Smooth muscle cell (in vitro differentiated cells): ENCODE results near the gene SSR1. TPM values are rescaled to one million over a fixed set of nuclear protein-coding genes. Genes with fewer than 3 reads are reported as not detected.
"Not testable (repeated sequence)": the region's sequence is repeated elsewhere in the genome, so short reads cannot be mapped to it uniquely, and the experiment has no call there.

Experiments
- DNase-seq: peaks from one replicate; lab custom pipeline; 2025; ENCODE audit not compliant: unreplicated experiment; lab: John Stamatoyannopoulos, UW
- H2AFZ ChIP-seq: fragments of 200-600 bp; sonication (generic); 2 replicates; pipeline ENCODE4 v1.6.0; 2016; ENCODE audit warnings: antibody characterized with exemption, low read depth, mild to moderate bottlenecking
- H3F3A ChIP-seq: fragments of 200-600 bp; sonication (generic); 2 replicates; pipeline ENCODE4 v1.6.0; 2017; ENCODE audit warnings: antibody characterized with exemption, low read depth
- H3K27ac ChIP-seq: fragments of 200-600 bp; sonication (generic); 2 replicates; pipeline ENCODE4 v1.5.1; 2016; ENCODE audit warnings: low read depth, mild to moderate bottlenecking
- H3K27me3 ChIP-seq: fragments of 200-600 bp; sonication (generic); 2 replicates; pipeline ENCODE4 v1.6.1; 2016; ENCODE audit warnings: low read depth, mild to moderate bottlenecking
- H3K36me3 ChIP-seq: fragments of 200-600 bp; sonication (generic); 2 replicates; pipeline ENCODE4 v1.5.1; 2016; ENCODE audit warnings: low read depth
- H3K4me1 ChIP-seq: fragments of 200-600 bp; sonication (generic); 2 replicates; pipeline ENCODE4 v1.5.1; 2016; ENCODE audit warnings: low read depth
- H3K4me2 ChIP-seq: fragments of 200-600 bp; sonication (generic); 2 replicates; pipeline ENCODE4 v1.6.0; 2016; ENCODE audit warnings: mild to moderate bottlenecking
- H3K4me3 ChIP-seq: fragments of 200-600 bp; sonication (generic); 2 replicates; pipeline ENCODE4 v1.5.1; 2016; ENCODE audit warnings: mild to moderate bottlenecking
- H3K79me2 ChIP-seq: fragments of 200-600 bp; sonication (generic); 2 replicates; pipeline ENCODE4 v1.6.0; 2016; ENCODE audit warnings: low read depth, mild to moderate bottlenecking
- H3K9ac ChIP-seq: fragments of 200-600 bp; sonication (generic); 2 replicates; pipeline ENCODE4 v1.6.0; 2016; ENCODE audit warnings: low read depth
- H3K9me3 ChIP-seq: fragments of 200-600 bp; sonication (generic); replicated peaks from 2 replicates; pipeline ENCODE4 v1.5.1; 2016; ENCODE audit warnings: low read depth
- H4K20me1 ChIP-seq: fragments of 200-600 bp; sonication (generic); 2 replicates; pipeline ENCODE4 v1.6.0; 2016; ENCODE audit warnings: low read depth
- WGBS: methylation state at CpG from one replicate; pipeline ENCODE4 v1.1.7; 2016; ENCODE audit warnings: low lambda C conversion rate; 5-methylcytosine and 5-hydroxymethylcytosine counted together
- polyA plus RNA-seq: library from polyadenylated mRNA; unstranded; fragments of >200 nt; fragmentation: Nextera tagmentation; extraction: Ambion mirVana; gene quantifications from 2 replicates; pipeline ENCODE4 v1.2.1, GENCODE V29; 2016
- total RNA-seq: library from RNA; depleted of rRNA; stranded (reverse); fragments of >200 nt; gene quantifications from 2 replicates; pipeline ENCODE4 v1.2.3, GENCODE V29; 2014
- TF ChIP-seq, protein P1 (sequence below): fragments of 200-600 bp; sonication (generic); IDR thresholded peaks from 2 replicates; pipeline ENCODE4 v1.5.1; 2017; ENCODE audit warnings: borderline replicate concordance, mild to moderate bottlenecking, antibody characterized with exemption; ENCODE audit not compliant: insufficient read depth, poor library complexity, severe bottlenecking

SSR1 gene
- total RNA-seq (304 and 369 TPM in 2 replicates), polyA plus RNA-seq (264 and 306 TPM in 2 replicates)

DNA sequence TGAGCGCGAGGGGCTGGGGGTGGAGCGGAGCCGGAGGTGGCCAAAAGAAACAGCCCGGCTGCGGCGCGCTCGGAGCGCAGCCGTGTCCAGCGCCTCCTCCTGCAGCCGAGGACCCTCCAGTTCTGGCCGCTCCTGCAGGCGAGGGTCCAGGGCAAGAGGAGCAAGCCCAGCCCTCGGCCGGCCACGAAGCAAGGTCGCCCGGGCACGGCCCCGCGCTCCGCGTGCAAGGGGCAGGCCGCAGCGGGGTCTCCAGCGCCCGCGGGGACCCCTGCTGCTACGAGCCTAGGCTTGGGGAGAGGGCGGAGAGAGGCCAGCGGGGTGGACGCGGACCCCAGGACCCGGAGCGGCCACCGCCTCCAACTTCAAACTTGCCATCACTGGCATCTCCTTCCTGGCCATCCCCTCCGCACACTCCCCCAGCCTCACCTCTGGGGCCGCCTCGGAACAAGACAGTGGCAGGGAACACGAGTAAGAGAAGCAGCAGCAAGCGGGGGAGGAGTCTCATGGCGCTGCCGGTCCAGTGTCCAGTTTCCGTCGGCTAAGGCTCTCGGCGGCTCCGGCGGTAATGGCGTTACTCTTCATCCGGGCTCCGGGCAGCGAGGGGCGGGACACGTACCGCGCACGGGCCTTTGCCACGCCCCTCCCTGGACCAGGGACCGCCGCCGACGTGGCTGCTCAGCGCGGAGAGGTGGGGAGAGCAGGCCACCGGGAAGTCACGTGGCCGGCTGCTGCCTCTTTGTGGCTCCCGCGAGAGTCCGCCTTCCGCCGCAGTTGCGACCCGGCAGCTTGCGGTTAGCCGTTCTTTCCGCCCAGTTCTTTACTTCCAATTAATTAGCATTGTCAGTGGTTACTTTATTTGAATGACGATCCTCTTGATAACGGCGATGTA lies at the start of gene SSR1:
TSS of gene SSR1 (minus strand) at position 584 of the 889 bp plus-strand sequence. CDS start at position 505, 79 bp downstream.
- peak within 1 kb of the TSS; percentile 94 for H3K4me2 ChIP-seq
- H3K36me3 ChIP-seq, result no peaks in the 10 kb centered on the region
- no peaks in the 10 kb centered on the region for H3K9me3 ChIP-seq
- H4K20me1 ChIP-seq, result peaks cover 41% of the 10 kb centered on the region
- H2AFZ ChIP-seq, result peak within 1 kb of the TSS; percentile 80
- H3K79me2 ChIP-seq, result peaks cover 49% of the 10 kb centered on the region
- WGBS, result 1% methylated on average over 78 of the region's 83 CpGs
- H3K9ac ChIP-seq, result peak within 1 kb of the TSS; percentile 95
- TF ChIP-seq, protein P1, sequence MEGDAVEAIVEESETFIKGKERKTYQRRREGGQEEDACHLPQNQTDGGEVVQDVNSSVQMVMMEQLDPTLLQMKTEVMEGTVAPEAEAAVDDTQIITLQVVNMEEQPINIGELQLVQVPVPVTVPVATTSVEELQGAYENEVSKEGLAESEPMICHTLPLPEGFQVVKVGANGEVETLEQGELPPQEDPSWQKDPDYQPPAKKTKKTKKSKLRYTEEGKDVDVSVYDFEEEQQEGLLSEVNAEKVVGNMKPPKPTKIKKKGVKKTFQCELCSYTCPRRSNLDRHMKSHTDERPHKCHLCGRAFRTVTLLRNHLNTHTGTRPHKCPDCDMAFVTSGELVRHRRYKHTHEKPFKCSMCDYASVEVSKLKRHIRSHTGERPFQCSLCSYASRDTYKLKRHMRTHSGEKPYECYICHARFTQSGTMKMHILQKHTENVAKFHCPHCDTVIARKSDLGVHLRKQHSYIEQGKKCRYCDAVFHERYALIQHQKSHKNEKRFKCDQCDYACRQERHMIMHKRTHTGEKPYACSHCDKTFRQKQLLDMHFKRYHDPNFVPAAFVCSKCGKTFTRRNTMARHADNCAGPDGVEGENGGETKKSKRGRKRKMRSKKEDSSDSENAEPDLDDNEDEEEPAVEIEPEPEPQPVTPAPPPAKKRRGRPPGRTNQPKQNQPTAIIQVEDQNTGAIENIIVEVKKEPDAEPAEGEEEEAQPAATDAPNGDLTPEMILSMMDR, result no peak
- H3F3A ChIP-seq, result no peaks in the 10 kb centered on the region
- H3K27me3 ChIP-seq, result no peaks in the 10 kb centered on the region
- H3K27ac ChIP-seq, result peak within 1 kb of the TSS; percentile 85
- peaks cover 16% of the 10 kb centered on the region for H3K4me1 ChIP-seq
- peak; percentile 87 for DNase-seq
- peak within 1 kb of the TSS; percentile 90 for H3K4me3 ChIP-seq

DNA sequence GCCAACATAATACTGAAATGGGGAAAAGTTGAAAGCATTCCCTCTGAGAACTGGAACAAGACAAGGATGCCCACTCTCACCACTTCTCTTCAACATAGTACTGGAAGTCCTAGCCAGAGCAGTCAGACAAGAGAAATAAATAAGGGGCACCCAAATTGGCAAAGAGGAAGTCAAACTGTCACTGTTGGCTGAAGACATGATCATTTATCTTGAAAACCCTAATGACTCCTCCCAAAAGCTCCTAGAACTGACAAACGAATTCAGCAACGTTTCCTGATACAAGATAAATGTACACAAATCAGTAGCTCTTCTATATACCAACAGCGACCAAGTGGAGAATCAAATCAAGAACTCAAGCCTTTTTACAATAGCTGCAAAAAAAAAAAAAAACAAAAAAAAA lies 38.9 kb upstream of the SSR1 start:
- H3K9ac ChIP-seq, H3K9me3 ChIP-seq, H3K4me1 ChIP-seq: not testable (repeated sequence)

GRCh38 chr6:7350591-7350990 lies 37.6 kb upstream of the SSR1 start:
- H3K9me3 ChIP-seq, DNase-seq, H3K36me3 ChIP-seq, H3K4me2 ChIP-seq, H3K79me2 ChIP-seq, H3K27ac ChIP-seq, H3K4me3 ChIP-seq, H3K9ac ChIP-seq, H4K20me1 ChIP-seq, H3K27me3 ChIP-seq, H3K4me1 ChIP-seq, H3F3A ChIP-seq, H2AFZ ChIP-seq: not testable (repeated sequence)
- 85% methylated on average over 1 of the region's 1 CpG for WGBS

More for the DNA sequence above, 38.9 kb upstream of the SSR1 start:
- not testable (repeated sequence) for H3K27ac ChIP-seq, H3F3A ChIP-seq, H3K27me3 ChIP-seq, H3K4me2 ChIP-seq, H4K20me1 ChIP-seq, H3K36me3 ChIP-seq, H3K79me2 ChIP-seq, DNase-seq, H3K4me3 ChIP-seq, H2AFZ ChIP-seq
- 81% methylated on average over 3 of the region's 3 CpGs for WGBS

- H3K9ac ChIP-seq, H2AFZ ChIP-seq, H3K79me2 ChIP-seq, H3K36me3 ChIP-seq, H3F3A ChIP-seq, H3K4me2 ChIP-seq, H3K27me3 ChIP-seq, DNase-seq, H3K4me3 ChIP-seq, H4K20me1 ChIP-seq, H3K4me1 ChIP-seq, H3K9me3 ChIP-seq, H3K27ac ChIP-seq: not testable (repeated sequence)
- 41% methylated on average over 2 of the region's 2 CpGs for WGBS
Measured at GRCh38 chr6:7347551-7347997, 34.6 kb upstream of the SSR1 start.

DNA sequence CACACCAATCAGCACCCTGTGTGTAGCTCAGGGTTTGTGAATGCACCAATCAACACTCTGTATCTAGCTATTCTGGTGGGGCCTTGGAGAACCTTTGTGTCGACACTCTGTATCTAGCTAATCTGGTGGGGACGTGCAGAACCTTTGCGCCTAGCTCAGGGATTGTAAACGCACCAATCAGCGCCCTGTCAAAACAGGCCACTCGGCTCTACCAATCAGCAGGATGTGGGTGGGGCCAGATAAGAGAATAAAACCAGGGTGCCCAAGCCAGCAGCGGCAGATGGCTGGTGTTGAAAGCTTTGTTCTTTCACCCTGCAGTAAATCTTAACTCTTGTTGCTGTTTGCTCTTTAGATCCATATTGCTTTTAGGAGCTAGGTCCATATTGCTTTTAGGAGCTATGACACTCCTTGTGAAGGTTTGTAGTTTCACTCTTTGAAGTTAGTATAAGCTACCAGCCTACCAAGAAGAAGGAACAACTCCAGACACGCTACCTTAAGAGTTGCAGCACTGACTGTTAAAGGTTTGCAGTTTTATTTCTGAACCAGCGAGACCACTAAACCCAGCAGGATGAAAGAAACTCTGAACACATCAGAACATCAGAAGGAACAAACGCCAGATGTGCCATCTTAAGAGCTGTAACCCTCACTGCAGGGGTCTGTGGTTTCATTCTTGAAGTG lies 31.9 kb upstream of the SSR1 start:
- H3K9ac ChIP-seq, H3K4me3 ChIP-seq, H3K27ac ChIP-seq, H3K9me3 ChIP-seq, H3K4me1 ChIP-seq, H3K36me3 ChIP-seq, H3F3A ChIP-seq, H3K79me2 ChIP-seq, H3K4me2 ChIP-seq, DNase-seq, H4K20me1 ChIP-seq, H3K27me3 ChIP-seq: not testable (repeated sequence)
- 81% methylated on average over 10 of the region's 10 CpGs for WGBS
- H2AFZ ChIP-seq, result peak overlapping the region; percentile 32
